Heart left ventricle (tissue), 13 donors: Measurements from ENCODE around the gene HOXA3.

Source experiments
- CTCF ChIP-seq, 12 donors: fragments of 200-600 bp; sonication (generic) in 4 of 12; IDR thresholded peaks; one replicate each; pipeline versions ENCODE4 v1.5.0 to v1.8.0; 2018 to 2022; ENCODE audit warnings: antibody characterized with exemption in 12 of 12, mild to moderate bottlenecking in 5 of 12
- POLR2A ChIP-seq, 2 donors: fragments of 450-650 bp; IDR thresholded peaks; one replicate each; pipeline ENCODE4 v1.6.1; 2017; ENCODE audit warnings: antibody characterized with exemption in 2 of 2, mild to moderate bottlenecking in 2 of 2, moderate library complexity in 2 of 2
- donor health status: ischemic (EF 13 %, LVEDD 7.1; RV severe dilation, severe dysfunction).
- donor health status: DM: no; HTN: yes; CAD: no.
- donor health status: DM: no; HTN: no; CAD: no.
- donor health status: ischemic (EF 25% LVEDD 6.9; RV normal size, moderate dysfunction).
- donor health status: ischemic (EF 25% LVEDD 5.7; RV mildly dilated, moderate dysfunction).
- donor health status: ischemic (EF 35%, LVEDD 5.7; RV mildly dilated, moderate dysfunction).
- donor health status: nonischemic (EF 11% LVEDD 7.7; RV severe dilation, severe dysfunction).
- donor health status: DM: yes; HTN: yes; CAD: no.
- donor health status: PGD.
- donor health status: ischemic (EF 29% LVEDD 5.4; RV normal size, mild dysfunction).
- donor health status: nonischemic (EF 23%, LVEDD 6.1; RV moderate dilation, normal function).

GRCh38 chr7:27111751-27112277, 40.6 kb downstream of the HOXA3 start:
- TF ChIP-seq CTCF (IDR thresholded peaks at IDR 0.05) (no peak), POLR2A (IDR thresholded peaks at IDR 0.05) (no peak)
